ENCODE measurements around the gene UBE3C. TPM values are rescaled to one million over a fixed set of nuclear protein-coding genes. Genes with fewer than 3 reads are reported as not detected.

Gene UBE3C
- total and polyA plus RNA-seq, 2 donors (not counting 3 experiments of a cell fraction or from before 2014, with no cell fraction given): 45.1 to 77.3 TPM

DNA sequence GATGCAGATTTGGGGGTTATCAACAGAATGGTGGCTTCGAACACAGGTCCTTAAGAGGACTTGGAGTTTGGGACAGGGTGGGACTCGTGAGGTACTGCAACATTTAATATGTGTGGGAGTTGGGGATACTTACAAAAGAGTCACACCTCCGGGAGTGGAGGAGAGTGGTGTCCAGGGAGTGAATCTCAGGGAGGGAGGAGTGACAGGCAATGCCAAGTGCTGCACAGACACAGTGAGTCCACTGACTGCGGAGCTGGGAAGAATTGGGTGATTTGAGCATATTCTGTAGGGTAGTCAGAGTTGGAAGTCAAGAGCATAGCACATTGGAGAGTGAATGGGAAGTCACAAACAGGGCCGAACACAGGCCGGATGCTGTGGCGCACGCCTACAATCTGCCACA, 5.1 kb downstream of the UBE3C start:
- peaks cover 0 to 2% of the 10 kb centered on the region in 2 experiments for H3K36me3 ChIP-seq (ENCODE audit: control insufficient read depth in 2 of 2, extremely low read depth in 1 of 2, insufficient read depth in 2 of 2, low read length in 2 of 2)
- peaks cover 12% of the 10 kb centered on the region for H4K20me1 ChIP-seq (replicated peaks; ENCODE audit: control insufficient read depth, extremely low read depth, insufficient read depth, low read length)
- H3K4me2 ChIP-seq (ENCODE audit: insufficient read depth, low read length): no peak overlapping the region
- no peak for FAIRE-seq
- H3K27ac ChIP-seq (ENCODE audit: insufficient read depth, low read depth, low read length): no peak overlapping the region
- no peak overlapping the region for H3K9ac ChIP-seq (replicated peaks; ENCODE audit: extremely low read depth, insufficient read depth, low read length)
- H3K79me2 ChIP-seq (ENCODE audit: control insufficient read depth, insufficient read depth, low read length): peaks cover 97% of the 10 kb centered on the region
- no peak overlapping the region for H3K4me3 ChIP-seq (replicated peaks in 1 of 3; ENCODE audit: insufficient read depth in 1 of 3, low read depth in 1 of 3, low read length in 3 of 3)
- intact Hi-C loops (cut with micrococcal nuclease) (no loop called here), dilution Hi-C loops (cut with MboI; ENCODE audit: extremely low pct_ligation_motif_present, low sequenced_read_pairs) (no loop called here)
- H3K27me3 ChIP-seq (ENCODE audit: control insufficient read depth in 2 of 2, insufficient read depth in 2 of 2, low read length in 2 of 2): no peaks in the 10 kb centered on the region
- peaks cover 19% of the 10 kb centered on the region for H3K4me1 ChIP-seq (ENCODE audit: control insufficient read depth, extremely low read depth, insufficient read depth, low read length)
- ChIA-PET POLR2A (no interaction called here), CTCF (no interaction called here)
- TF ChIP-seq, protein P1, sequence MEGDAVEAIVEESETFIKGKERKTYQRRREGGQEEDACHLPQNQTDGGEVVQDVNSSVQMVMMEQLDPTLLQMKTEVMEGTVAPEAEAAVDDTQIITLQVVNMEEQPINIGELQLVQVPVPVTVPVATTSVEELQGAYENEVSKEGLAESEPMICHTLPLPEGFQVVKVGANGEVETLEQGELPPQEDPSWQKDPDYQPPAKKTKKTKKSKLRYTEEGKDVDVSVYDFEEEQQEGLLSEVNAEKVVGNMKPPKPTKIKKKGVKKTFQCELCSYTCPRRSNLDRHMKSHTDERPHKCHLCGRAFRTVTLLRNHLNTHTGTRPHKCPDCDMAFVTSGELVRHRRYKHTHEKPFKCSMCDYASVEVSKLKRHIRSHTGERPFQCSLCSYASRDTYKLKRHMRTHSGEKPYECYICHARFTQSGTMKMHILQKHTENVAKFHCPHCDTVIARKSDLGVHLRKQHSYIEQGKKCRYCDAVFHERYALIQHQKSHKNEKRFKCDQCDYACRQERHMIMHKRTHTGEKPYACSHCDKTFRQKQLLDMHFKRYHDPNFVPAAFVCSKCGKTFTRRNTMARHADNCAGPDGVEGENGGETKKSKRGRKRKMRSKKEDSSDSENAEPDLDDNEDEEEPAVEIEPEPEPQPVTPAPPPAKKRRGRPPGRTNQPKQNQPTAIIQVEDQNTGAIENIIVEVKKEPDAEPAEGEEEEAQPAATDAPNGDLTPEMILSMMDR (IDR thresholded peaks at IDR 0.05; ENCODE audit: extremely low read depth in 1 of 2, insufficient read depth in 1 of 2, low read depth in 1 of 2, low read length in 2 of 2): no peak
- no peak for TF ChIP-seq JUN (IDR thresholded peaks at IDR 0.05; ENCODE audit: borderline replicate concordance, insufficient read depth, insufficient read length, low read depth)
- no peak for TF ChIP-seq GATA2 (IDR thresholded peaks at IDR 0.05; ENCODE audit: insufficient read depth, insufficient read length, low read depth, low read length)
- no peak for TF ChIP-seq POLR2AphosphoS5 (IDR thresholded peaks at IDR 0.05; ENCODE audit: insufficient read depth, low read depth, low read length)
- TF ChIP-seq EZH2 (IDR thresholded peaks at IDR 0.05; ENCODE audit: borderline replicate concordance, low read depth, low read length, severe bottlenecking): no peak
- TF ChIP-seq MYC (IDR thresholded peaks at IDR 0.05; ENCODE audit: low read depth, low read length): no peak
- TF ChIP-seq FOS (IDR thresholded peaks at IDR 0.05; ENCODE audit: borderline replicate concordance, insufficient read depth, low read length): no peak
- no peak for TF ChIP-seq POLR2A (IDR thresholded peaks at IDR 0.05; ENCODE audit: low read depth, low read length)
- no peak for TF ChIP-seq MAX (IDR thresholded peaks at IDR 0.05; ENCODE audit: insufficient read depth, insufficient read length)
- BruUV-seq (replicated peaks): no TSS peak
- DNase-seq (ENCODE audit: low read depth, low spot score): no peak
- no peak overlapping the region for H2AFZ ChIP-seq (ENCODE audit: low read depth, low read length)
- no peaks in the 10 kb centered on the region for H3K9me1 ChIP-seq (replicated peaks; ENCODE audit: control insufficient read depth, extremely low read depth, insufficient read depth, low read length)
- H3K9me3 ChIP-seq (replicated peaks; ENCODE audit: control insufficient read depth, insufficient read depth, low read length): no peaks in the 10 kb centered on the region

Measured in endothelial cell of umbilical vein (primary cell).